Right lobe of liver (tissue), 6 donors: ENCODE data around the gene TMTC1. TPM values are rescaled to one million over a fixed set of nuclear protein-coding genes. Genes with fewer than 3 reads are reported as not detected.
A peak's percentile ranks its signal among the peaks of the same experiment; 100 is the strongest.
"Not testable (repeated sequence)": the region's sequence is repeated elsewhere in the genome, so short reads cannot be mapped to it uniquely, and the experiment has no call there.

Experiments
- ATAC-seq, 4 donors: fragments of 200-7000 bp; cut with Tn5 transposase; one replicate each; pipeline ENCODE4 v1.9.1; 2020; ENCODE audit warnings: mild to moderate bottlenecking in 4 of 4, moderate library complexity in 4 of 4
- DNase-seq, 3 donors: peaks; one replicate each; pipeline ENCODE4 v3.0.0-alpha.2; 2020
- H3K27ac ChIP-seq, 3 donors: fragments of 200-600 bp; one replicate each; pipeline ENCODE4 v1.8.0; 2022
- H3K27me3 ChIP-seq, 2 donors: fragments of 200-600 bp; one replicate each; pipeline ENCODE4 v1.8.0; 2022
- H3K36me3 ChIP-seq, 4 donors: fragments of 200-600 bp; sonication (generic) in 1 of 4; one replicate each; pipeline versions ENCODE4 v1.5.1 to v1.8.0; 2017 to 2022; ENCODE audit warnings: control low read depth in 1 of 4
- H3K4me1 ChIP-seq, 4 donors: fragments of 200-600 bp; sonication (generic) in 1 of 4; one replicate each; pipeline versions ENCODE4 v1.5.1 to v1.8.0; 2017 to 2022; ENCODE audit warnings: control low read depth in 1 of 4
- H3K4me3 ChIP-seq, 3 donors: fragments of 200-600 bp; one replicate each; pipeline ENCODE4 v1.8.0; 2022
- H3K9me3 ChIP-seq, 4 donors: fragments of 200-600 bp; sonication (generic) in 1 of 4; one replicate each; pipeline versions ENCODE4 v1.5.1 to v1.8.0; 2017 to 2022; ENCODE audit warnings: control low read depth in 1 of 4
- POLR2A ChIP-seq: fragments of 450-650 bp; IDR thresholded peaks from one replicate; pipeline ENCODE4 v1.6.1; 2017; ENCODE audit warnings: antibody characterized with exemption, mild to moderate bottlenecking
- WGBS: methylation state at CpG from one replicate; pipeline ENCODE4 v1.1.6; 2018; ENCODE audit warnings: low coverage, low lambda C conversion rate; ENCODE audit not compliant: insufficient coverage; ENCODE audit errors: missing lambda C conversion rate; 5-methylcytosine and 5-hydroxymethylcytosine counted together
- intact Hi-C, 2 donors: fragments of 100-400 bp; cut with DNase I; formaldehyde crosslinking; loops; one replicate each; pipeline versions ENCODE4 v1.11.2 to v1.14.1; 2022
- total RNA-seq, 6 experiments: library from RNA; depleted of rRNA in 2 of 6; stranded (reverse); fragments of >200 nt in 2 of 6; fragmentation: NEBNext Ultra II Directional in 3 of 6; extraction: Animal tissue kit (Norgen Biotek cat#: 25700) in 3 of 6; gene quantifications; one replicate each; pipeline versions ENCODE4 v1.1.0 to v1.2.4, GENCODE V29; 2016 to 2023
- TF ChIP-seq, protein P1 (sequence below), 4 donors: fragments of 200-600 bp in 3 of 4; fragments of 450-650 bp in 1 of 4; IDR thresholded peaks; one replicate each; pipeline versions ENCODE4 v1.5.1 to v1.8.0; 2016 to 2022; ENCODE audit warnings: antibody characterized with exemption in 4 of 4, mild to moderate bottlenecking in 2 of 4
- donor health status: DM: no; HTN: yes; CAD: no.
- donor health status: DM: no; HTN: no; CAD: no.
- donor health status: DM: no; HTN: no; CAD: no.
- donor health status: DM: no; HTN: yes; CAD: no.
- donor health status: DM: no; HTN: yes; CAD: no.

The TMTC1 gene
- total RNA-seq, 6 experiments from 2014 or later, result 3.0 to 4.2 (median 3.5) TPM

DNA sequence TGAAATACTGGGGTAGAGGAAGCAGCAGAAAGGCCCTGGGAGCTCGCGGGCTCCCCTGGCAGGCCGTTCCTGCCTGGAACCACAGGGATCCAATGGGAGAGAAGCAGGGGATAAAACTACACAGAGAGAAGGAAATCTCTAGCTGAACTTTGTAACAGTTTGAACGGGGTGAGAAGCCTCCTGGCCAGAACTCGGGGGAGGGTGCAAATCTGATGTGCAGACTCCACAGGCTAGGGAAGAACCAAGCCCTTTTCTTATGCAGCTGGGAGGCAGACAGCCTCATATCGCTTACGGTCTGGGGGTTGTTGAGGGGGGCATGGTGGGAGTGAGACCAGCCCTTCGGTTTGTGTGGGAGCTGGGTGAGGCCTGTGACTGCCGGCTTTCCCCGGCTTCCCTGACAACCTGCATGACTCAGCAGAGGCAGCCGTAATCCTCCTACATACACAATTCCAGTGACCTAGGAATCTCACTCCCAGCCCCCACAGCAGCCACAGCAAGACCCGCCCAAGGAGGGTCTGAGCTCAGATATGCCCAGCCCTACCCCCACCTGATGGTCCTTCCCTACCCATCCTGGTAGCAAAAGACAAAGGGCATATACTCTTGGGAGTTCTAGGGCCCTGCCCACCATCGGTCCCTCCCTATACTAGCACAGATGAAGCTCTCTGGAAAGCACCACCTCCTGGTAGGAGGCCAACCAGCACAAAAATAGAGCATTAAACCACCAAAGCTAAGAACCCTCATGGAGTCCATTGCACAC lies 143.0 kb downstream of the TMTC1 start:
- DNase-seq (peak; percentile 67 to 79 (median 70)), ATAC-seq (peak; percentile 88 to 93 (median 90))
- H3K27ac ChIP-seq, result peak overlapping the region; percentile 14 to 62 (median 46)
- TF ChIP-seq POLR2A, result no peak
- TF ChIP-seq, protein P1, sequence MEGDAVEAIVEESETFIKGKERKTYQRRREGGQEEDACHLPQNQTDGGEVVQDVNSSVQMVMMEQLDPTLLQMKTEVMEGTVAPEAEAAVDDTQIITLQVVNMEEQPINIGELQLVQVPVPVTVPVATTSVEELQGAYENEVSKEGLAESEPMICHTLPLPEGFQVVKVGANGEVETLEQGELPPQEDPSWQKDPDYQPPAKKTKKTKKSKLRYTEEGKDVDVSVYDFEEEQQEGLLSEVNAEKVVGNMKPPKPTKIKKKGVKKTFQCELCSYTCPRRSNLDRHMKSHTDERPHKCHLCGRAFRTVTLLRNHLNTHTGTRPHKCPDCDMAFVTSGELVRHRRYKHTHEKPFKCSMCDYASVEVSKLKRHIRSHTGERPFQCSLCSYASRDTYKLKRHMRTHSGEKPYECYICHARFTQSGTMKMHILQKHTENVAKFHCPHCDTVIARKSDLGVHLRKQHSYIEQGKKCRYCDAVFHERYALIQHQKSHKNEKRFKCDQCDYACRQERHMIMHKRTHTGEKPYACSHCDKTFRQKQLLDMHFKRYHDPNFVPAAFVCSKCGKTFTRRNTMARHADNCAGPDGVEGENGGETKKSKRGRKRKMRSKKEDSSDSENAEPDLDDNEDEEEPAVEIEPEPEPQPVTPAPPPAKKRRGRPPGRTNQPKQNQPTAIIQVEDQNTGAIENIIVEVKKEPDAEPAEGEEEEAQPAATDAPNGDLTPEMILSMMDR (IDR thresholded peaks at IDR 0.05), result peak; percentile 24 to 45 (median 40)
- H3K4me1 ChIP-seq, result no peaks in the 10 kb centered on the region
- H3K4me3 ChIP-seq, result peak overlapping the region in 2 of 3 donors; percentile 4 to 9
- 20% methylated on average over 1 of the region's 13 CpGs for WGBS
- no peaks in the 10 kb centered on the region for H3K9me3 ChIP-seq
- intact Hi-C loops, result no loop called here
- no peaks in the 10 kb centered on the region for H3K27me3 ChIP-seq
- H3K36me3 ChIP-seq, result no peaks in the 10 kb centered on the region

DNA sequence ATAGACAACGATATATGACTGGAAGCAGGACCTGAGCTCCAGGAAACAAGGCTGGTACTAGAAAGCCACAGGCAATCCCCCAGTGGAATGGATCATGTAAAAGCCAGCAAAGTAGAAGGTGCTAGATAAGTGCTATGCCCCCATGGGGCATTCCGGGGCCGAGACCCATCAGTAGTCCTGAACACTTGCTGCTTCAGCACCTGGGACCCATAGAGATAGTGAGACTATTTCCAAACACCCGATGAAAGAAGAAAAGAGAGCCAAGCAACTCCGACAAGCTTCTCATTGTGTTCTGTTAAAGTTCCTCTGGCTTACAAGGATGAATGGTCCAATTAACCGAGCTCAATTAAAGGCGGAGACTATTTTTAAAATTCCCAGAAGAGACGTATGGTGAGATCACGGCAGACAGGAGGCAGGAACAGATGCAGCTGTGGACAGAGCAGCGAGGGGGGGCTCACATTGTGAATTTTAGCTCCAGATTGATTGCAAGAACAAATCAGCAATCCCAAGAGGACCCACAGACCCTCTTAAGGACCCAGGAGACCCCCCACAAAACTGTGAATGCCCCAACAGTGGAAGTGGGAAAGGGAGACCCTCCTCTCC lies 143.7 kb downstream of the TMTC1 start:
- ATAC-seq (peak in 2 of 4 donors; percentile 29 to 39), DNase-seq (no peak)
- 84% methylated on average over 8 of the region's 10 CpGs for WGBS
- Histone ChIP-seq H3K36me3 (no peaks in the 10 kb centered on the region), H3K27ac (peak overlapping the region; percentile 14 to 62 (median 46)), H3K9me3 (no peaks in the 10 kb centered on the region), H3K4me3 (peak overlapping the region in 1 of 3 donors; percentile 4), H3K4me1 (no peaks in the 10 kb centered on the region), H3K27me3 (no peaks in the 10 kb centered on the region)
- intact Hi-C loops, result no loop called here
- no peak for TF ChIP-seq POLR2A
- TF ChIP-seq, protein P1 (IDR thresholded peaks at IDR 0.05), result no peak

DNA sequence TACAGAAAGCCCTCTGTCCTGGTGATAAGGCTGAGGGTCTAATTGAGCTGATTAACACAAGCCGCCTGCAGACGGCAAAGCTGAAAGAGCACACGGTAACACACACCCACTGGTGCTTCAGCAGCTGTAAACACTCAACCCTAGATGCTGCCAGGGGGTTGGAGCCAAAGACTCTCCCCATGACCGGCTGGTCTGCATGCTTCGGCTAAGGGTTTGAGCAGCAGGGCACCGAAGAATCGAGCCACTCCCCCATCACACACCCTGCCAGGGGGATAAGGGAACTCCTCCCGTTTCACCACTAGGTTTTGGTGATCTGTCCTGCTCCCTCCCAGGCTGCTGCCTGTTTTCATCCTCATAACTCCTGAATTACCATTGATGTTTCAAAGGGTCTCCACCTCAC lies 145.2 kb downstream of the TMTC1 start:
- WGBS, result no CpG with 5 or more reads among the region's 8 CpGs
- H3K36me3 ChIP-seq, result no peaks in the 10 kb centered on the region
- H3K4me1 ChIP-seq, result no peaks in the 10 kb centered on the region
- no peak overlapping the region for H3K4me3 ChIP-seq
- TF ChIP-seq, protein P1 (IDR thresholded peaks at IDR 0.05), result no peak
- TF ChIP-seq POLR2A, result no peak
- DNase-seq (no peak), ATAC-seq (peak in 1 of 4 donors; percentile 43)
- intact Hi-C loops, result no loop called here
- no peaks in the 10 kb centered on the region for H3K27me3 ChIP-seq
- H3K9me3 ChIP-seq, result no peaks in the 10 kb centered on the region
- no peak overlapping the region for H3K27ac ChIP-seq

GRCh38 chr12:29634057-29634456 lies 149.7 kb downstream of the TMTC1 start:
- WGBS, result 67% methylated on average over 2 of the region's 3 CpGs
- ATAC-seq, result no peak
- no peak for TF ChIP-seq POLR2A
- TF ChIP-seq, protein P1 (IDR thresholded peaks at IDR 0.05), result no peak
- intact Hi-C loops, result no loop called here
- no peak overlapping the region for H3K27ac ChIP-seq
- H3K9me3 ChIP-seq, result no peaks in the 10 kb centered on the region
- no peaks in the 10 kb centered on the region for H3K36me3 ChIP-seq
- no peaks in the 10 kb centered on the region for H3K4me1 ChIP-seq
- no peaks in the 10 kb centered on the region for H3K27me3 ChIP-seq
- DNase-seq, result no peak
- H3K4me3 ChIP-seq, result no peak overlapping the region

GRCh38 chr12:29630164-29630563 lies 153.6 kb downstream of the TMTC1 start:
- H3K9me3 ChIP-seq, H3K27me3 ChIP-seq, intact Hi-C loops, DNase-seq, H3K4me1 ChIP-seq, H3K36me3 ChIP-seq, ATAC-seq, H3K27ac ChIP-seq, H3K4me3 ChIP-seq: not testable (repeated sequence)
- 40% methylated on average over 1 of the region's 1 CpG for WGBS
